Prostate gland (tissue), 2 donors: ENCODE data around the gene AIF1. TPM values are rescaled to one million over a fixed set of nuclear protein-coding genes. Genes with fewer than 3 reads are reported as not detected.

Experiments
- DNase-seq: peaks from one replicate; pipeline ENCODE4 v3.0.0-alpha.2; 2019; ENCODE audit warnings: low spot score
- H3K27ac ChIP-seq, 2 donors: fragments of 200-600 bp; sonication (generic); 2 replicates each; pipeline ENCODE4 v1.5.1; 2017 to 2019
- H3K27me3 ChIP-seq: fragments of 200-600 bp; sonication (generic); replicated peaks from 2 replicates; pipeline ENCODE4 v1.5.1; 2019; ENCODE audit not compliant: insufficient read depth
- H3K36me3 ChIP-seq, 2 donors: fragments of 200-600 bp; sonication (generic); 1 replicate in 1 of 2; 2 replicates in 1 of 2; pipeline versions ENCODE4 v1.5.1 to v1.8.1; 2017 to 2019
- H3K4me1 ChIP-seq: fragments of 200-600 bp; sonication (generic); replicated peaks from 2 replicates; pipeline ENCODE4 v1.5.1; 2019
- H3K4me3 ChIP-seq, 2 donors: fragments of 200-600 bp; sonication (generic); 2 replicates each; pipeline ENCODE4 v1.5.1; 2017 to 2019
- H3K9me3 ChIP-seq: fragments of 200-600 bp; sonication (generic); 2 replicates; pipeline ENCODE4 v1.5.1; 2017
- CTCF ChIP-seq, 4 experiments: fragments of 200-600 bp in 2 of 4; fragments of 450-650 bp in 2 of 4; sonication (generic) in 2 of 4; IDR thresholded peaks; 1 replicate in 3 of 4; 2 replicates in 1 of 4; pipeline ENCODE4 v1.5.1; 2016 to 2019; ENCODE audit warnings: antibody characterized with exemption in 4 of 4, mild to moderate bottlenecking in 2 of 4, moderate library complexity in 2 of 4
- POLR2A ChIP-seq: fragments of 450-650 bp; IDR thresholded peaks from one replicate; pipeline ENCODE4 v1.6.1; 2016; ENCODE audit warnings: antibody characterized with exemption, mild to moderate bottlenecking
- POLR2AphosphoS5 ChIP-seq: sonication (generic); formaldehyde crosslinking; IDR thresholded peaks from one replicate; pipeline ENCODE4 v1.6.1; 2017; ENCODE audit warnings: antibody characterized with exemption
- WGBS: methylation state at CpG from one replicate; pipeline ENCODE4 v1.1.5; 2018; 5-methylcytosine and 5-hydroxymethylcytosine counted together
- intact Hi-C: fragments of 100-400 bp; cut with DNase I; formaldehyde crosslinking; loops from one replicate; pipeline ENCODE4 v1.14.2; 2022
- total RNA-seq, 2 donors: library from RNA; depleted of rRNA; stranded (reverse); fragments of >200 nt; gene quantifications; one replicate each; pipeline ENCODE4 v1.1.0, GENCODE V29; 2016

The AIF1 gene
- total RNA-seq, result 10 to 100 TPM; 11.1 to 14.6 TPM

- no peak for DNase-seq
- intact Hi-C loops, result no loop called here
- Histone ChIP-seq H3K27ac (no peak within 1 kb of the TSS), H3K4me3 (no peak within 1 kb of the TSS), H3K9me3 (no peaks in the 10 kb centered on the region), H3K4me1 (no peaks in the 10 kb centered on the region), H3K36me3 (no peaks in the 10 kb centered on the region), H3K27me3 (no peaks in the 10 kb centered on the region)
- TF ChIP-seq CTCF (IDR thresholded peaks at IDR 0.05) (no peak), POLR2A (no peak), POLR2AphosphoS5 (no peak)
- WGBS, result 59% methylated on average over 6 of the region's 6 CpGs
Observed at GRCh38 chr6:31614684-31615578, at the start of gene AIF1. TSS of gene AIF1 (plus strand) at chr6:31615234. CDS start at chr6:31615330, 96 bp downstream.

- 46% methylated on average over 9 of the region's 9 CpGs for WGBS
- Histone ChIP-seq H3K27ac (no peak overlapping the region), H3K9me3 (no peaks in the 10 kb centered on the region), H3K27me3 (no peaks in the 10 kb centered on the region), H3K4me3 (no peak overlapping the region), H3K36me3 (no peaks in the 10 kb centered on the region), H3K4me1 (no peaks in the 10 kb centered on the region)
- intact Hi-C loops, result no loop called here
- DNase-seq, result no peak
- TF ChIP-seq POLR2A (no peak), CTCF (IDR thresholded peaks at IDR 0.05) (no peak), POLR2AphosphoS5 (no peak)
Observed at GRCh38 chr6:31567531-31568370, 47.3 kb upstream of the AIF1 start.

- no peak for DNase-seq
- intact Hi-C loops, result no loop called here
- no peaks in the 10 kb centered on the region for H3K4me1 ChIP-seq
- H3K9me3 ChIP-seq, result no peaks in the 10 kb centered on the region
- TF ChIP-seq POLR2AphosphoS5 (no peak), CTCF (IDR thresholded peaks at IDR 0.05) (no peak), POLR2A (no peak)
- H3K4me3 ChIP-seq, result no peak overlapping the region
- no peaks in the 10 kb centered on the region for H3K36me3 ChIP-seq
- WGBS, result 76% methylated on average over 3 of the region's 3 CpGs
- H3K27ac ChIP-seq, result no peak overlapping the region
- no peaks in the 10 kb centered on the region for H3K27me3 ChIP-seq
Observed at GRCh38 chr6:31568537-31568961, 46.5 kb upstream of the AIF1 start.

GRCh38 chr6:31569861-31570536 is 45.0 kb upstream of the AIF1 start:
- H3K27me3 ChIP-seq, result no peaks in the 10 kb centered on the region
- H3K36me3 ChIP-seq, result no peaks in the 10 kb centered on the region
- no peak overlapping the region for H3K27ac ChIP-seq
- intact Hi-C loops, result no loop called here
- no peaks in the 10 kb centered on the region for H3K9me3 ChIP-seq
- no peak for DNase-seq
- WGBS, result 100% methylated on average over 1 of the region's 1 CpG
- H3K4me1 ChIP-seq, result no peaks in the 10 kb centered on the region
- H3K4me3 ChIP-seq, result no peak overlapping the region
- no peak for TF ChIP-seq POLR2AphosphoS5
- TF ChIP-seq CTCF (IDR thresholded peaks at IDR 0.05), result no peak
- TF ChIP-seq POLR2A, result no peak
